Colonic mucosa (tissue), 4 donors: ENCODE data around the gene OPN4. TPM values are rescaled to one million over a fixed set of nuclear protein-coding genes. Genes with fewer than 3 reads are reported as not detected.

Source experiments
- DNase-seq: peaks from one replicate; pipeline ENCODE4 v3.0.0-alpha.2; 2020
- H3K27ac ChIP-seq: fragments of 200-600 bp; one replicate; pipeline ENCODE4 v1.8.0; 2021
- H3K27me3 ChIP-seq: fragments of 200-600 bp; one replicate; pipeline ENCODE4 v1.8.0; 2021
- H3K36me3 ChIP-seq: fragments of 200-600 bp; one replicate; pipeline ENCODE4 v1.8.0; 2021
- H3K4me1 ChIP-seq: fragments of 200-600 bp; one replicate; pipeline ENCODE4 v1.8.0; 2021; ENCODE audit warnings: mild to moderate bottlenecking
- H3K4me3 ChIP-seq: fragments of 200-600 bp; one replicate; pipeline ENCODE4 v1.8.0; 2021
- H3K9ac ChIP-seq, 2 donors: one replicate each; pipeline ENCODE4 v1.7.0; 2013; ENCODE audit warnings: control low read depth in 2 of 2, low read depth in 2 of 2, low read length in 2 of 2
- H3K9me3 ChIP-seq: fragments of 200-600 bp; one replicate; pipeline ENCODE4 v1.8.0; 2021
- intact Hi-C: fragments of 100-400 bp; cut with DNase I; formaldehyde crosslinking; loops from one replicate; pipeline ENCODE4 v1.14.1; 2022
- total RNA-seq, 2 donors: library from RNA; stranded (reverse); fragmentation: NEBNext Ultra II Directional in 1 of 2; extraction: Animal tissue kit (Norgen Biotek cat#: 25700) in 1 of 2; gene quantifications; one replicate each; pipeline ENCODE4 v1.2.1, GENCODE V29; 2021
- TF ChIP-seq, protein P1 (sequence below): fragments of 200-600 bp; IDR thresholded peaks from one replicate; pipeline ENCODE4 v1.8.0; 2022; ENCODE audit warnings: antibody characterized with exemption, mild to moderate bottlenecking
- donor health status: healthy.
- donor health status: DM: no; HTN: no; CAD: no.
- donor health status: DM: no; HTN: no; CAD: no.

OPN4 gene
- total RNA-seq, 2 donors from 2014 or later, result not detected

DNA sequence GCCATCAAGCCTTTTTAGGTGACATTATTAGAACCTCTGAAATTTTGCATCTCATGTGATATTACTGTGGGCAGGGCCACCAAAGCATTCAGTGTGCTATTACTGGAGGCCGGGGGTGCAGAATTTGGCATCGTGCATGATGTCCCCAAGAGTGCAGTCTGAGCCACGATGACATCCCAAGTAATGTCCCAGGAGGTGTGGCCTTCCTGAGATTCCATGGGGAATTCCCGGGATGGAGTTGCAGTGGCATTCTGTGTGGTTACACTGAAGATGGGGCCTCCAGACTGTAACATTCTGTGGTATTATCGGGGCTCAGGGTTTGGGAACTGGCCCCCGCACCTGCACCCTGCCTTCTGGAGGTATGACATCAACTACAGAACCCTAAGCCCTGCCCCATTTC lies 23.0 kb downstream of the OPN4 start:
- H3K9ac ChIP-seq, result no peak overlapping the region
- TF ChIP-seq, protein P1, sequence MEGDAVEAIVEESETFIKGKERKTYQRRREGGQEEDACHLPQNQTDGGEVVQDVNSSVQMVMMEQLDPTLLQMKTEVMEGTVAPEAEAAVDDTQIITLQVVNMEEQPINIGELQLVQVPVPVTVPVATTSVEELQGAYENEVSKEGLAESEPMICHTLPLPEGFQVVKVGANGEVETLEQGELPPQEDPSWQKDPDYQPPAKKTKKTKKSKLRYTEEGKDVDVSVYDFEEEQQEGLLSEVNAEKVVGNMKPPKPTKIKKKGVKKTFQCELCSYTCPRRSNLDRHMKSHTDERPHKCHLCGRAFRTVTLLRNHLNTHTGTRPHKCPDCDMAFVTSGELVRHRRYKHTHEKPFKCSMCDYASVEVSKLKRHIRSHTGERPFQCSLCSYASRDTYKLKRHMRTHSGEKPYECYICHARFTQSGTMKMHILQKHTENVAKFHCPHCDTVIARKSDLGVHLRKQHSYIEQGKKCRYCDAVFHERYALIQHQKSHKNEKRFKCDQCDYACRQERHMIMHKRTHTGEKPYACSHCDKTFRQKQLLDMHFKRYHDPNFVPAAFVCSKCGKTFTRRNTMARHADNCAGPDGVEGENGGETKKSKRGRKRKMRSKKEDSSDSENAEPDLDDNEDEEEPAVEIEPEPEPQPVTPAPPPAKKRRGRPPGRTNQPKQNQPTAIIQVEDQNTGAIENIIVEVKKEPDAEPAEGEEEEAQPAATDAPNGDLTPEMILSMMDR, result no peak
- intact Hi-C loops, result no loop called here
- no peak overlapping the region for H3K27ac ChIP-seq
- no peaks in the 10 kb centered on the region for H3K4me1 ChIP-seq
- no peaks in the 10 kb centered on the region for H3K27me3 ChIP-seq
- H3K36me3 ChIP-seq, result no peaks in the 10 kb centered on the region
- no peaks in the 10 kb centered on the region for H3K9me3 ChIP-seq
- no peak for DNase-seq
- H3K4me3 ChIP-seq, result no peak overlapping the region

GRCh38 chr10:86678999-86679792 lies 24.8 kb downstream of the OPN4 start:
- no peak overlapping the region for H3K4me3 ChIP-seq
- TF ChIP-seq, protein P1, result no peak
- no peaks in the 10 kb centered on the region for H3K9me3 ChIP-seq
- DNase-seq, result peak; percentile 41
- H3K27ac ChIP-seq, result no peak overlapping the region
- intact Hi-C loops, result no loop called here
- H3K27me3 ChIP-seq, result no peaks in the 10 kb centered on the region
- no peaks in the 10 kb centered on the region for H3K4me1 ChIP-seq
- no peaks in the 10 kb centered on the region for H3K36me3 ChIP-seq
- no peak overlapping the region for H3K9ac ChIP-seq

DNA sequence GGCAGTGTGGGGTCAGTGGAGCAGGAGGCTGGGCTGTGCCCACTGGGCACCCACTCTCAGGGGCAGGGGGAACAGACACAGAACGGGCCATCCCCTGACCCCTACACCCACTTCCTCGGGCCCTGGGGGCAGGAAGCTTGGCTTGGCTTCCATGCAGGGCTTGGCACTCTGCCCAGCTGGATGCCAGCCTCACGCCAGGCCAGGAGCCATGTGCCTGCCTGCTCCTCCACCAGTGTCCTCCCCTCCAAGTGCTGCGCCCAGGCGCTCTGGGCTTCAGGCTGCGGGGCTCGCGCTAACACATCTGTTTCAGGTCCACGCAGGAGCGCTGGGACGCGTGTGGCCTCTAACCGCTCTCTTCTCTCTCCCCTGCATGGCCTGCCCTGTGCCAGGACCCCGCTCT lies 26.7 kb downstream of the OPN4 start:
- H3K9ac ChIP-seq, result no peak overlapping the region
- intact Hi-C loops, result no loop called here
- no peak overlapping the region for H3K27ac ChIP-seq
- no peaks in the 10 kb centered on the region for H3K27me3 ChIP-seq
- H3K4me3 ChIP-seq, result no peak overlapping the region
- H3K9me3 ChIP-seq, result no peaks in the 10 kb centered on the region
- no peak for DNase-seq
- no peaks in the 10 kb centered on the region for H3K4me1 ChIP-seq
- no peaks in the 10 kb centered on the region for H3K36me3 ChIP-seq
- TF ChIP-seq, protein P1, result no peak

DNA sequence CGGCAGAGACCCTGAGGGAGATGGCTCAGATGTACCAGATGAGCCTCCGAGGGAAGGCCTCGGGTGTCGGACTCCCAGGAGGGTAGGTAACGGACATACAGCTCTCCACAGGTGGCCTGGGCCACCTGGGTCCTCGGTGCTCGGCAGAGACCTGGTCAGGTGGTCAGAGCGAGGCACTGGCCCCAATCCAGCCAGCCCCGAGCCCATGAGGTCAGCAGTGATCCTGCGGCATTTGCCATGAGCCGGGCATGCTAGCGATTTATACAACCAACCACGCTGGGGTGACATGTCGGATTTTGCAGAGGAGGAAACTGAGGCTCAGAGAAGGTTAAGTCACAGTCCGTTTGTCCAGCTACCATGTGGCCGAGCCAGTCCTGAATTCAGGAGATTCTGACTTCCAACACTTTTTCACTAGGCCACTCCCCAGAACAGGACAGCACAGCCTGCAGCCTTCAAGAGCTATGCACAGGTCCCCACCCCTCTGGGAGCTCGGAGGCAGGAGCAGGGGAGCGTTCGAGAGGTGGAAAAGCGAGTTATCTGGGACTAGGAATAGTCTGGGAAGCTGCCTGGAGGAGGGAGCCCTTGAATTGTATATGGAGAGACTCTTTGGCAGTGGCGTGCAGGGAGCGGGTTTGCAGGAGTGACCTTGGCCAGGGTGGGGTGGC lies 27.5 kb downstream of the OPN4 start:
- no peak overlapping the region for H3K4me3 ChIP-seq
- H3K36me3 ChIP-seq, result no peaks in the 10 kb centered on the region
- H3K9me3 ChIP-seq, result no peaks in the 10 kb centered on the region
- no peaks in the 10 kb centered on the region for H3K27me3 ChIP-seq
- no peak overlapping the region for H3K9ac ChIP-seq
- no peak for DNase-seq
- TF ChIP-seq, protein P1, result no peak
- intact Hi-C loops, result no loop called here
- H3K27ac ChIP-seq, result no peak overlapping the region
- no peaks in the 10 kb centered on the region for H3K4me1 ChIP-seq

GRCh38 chr10:86682675-86683074 lies 28.3 kb downstream of the OPN4 start:
- no peak overlapping the region for H3K4me3 ChIP-seq
- no peaks in the 10 kb centered on the region for H3K36me3 ChIP-seq
- no peak overlapping the region for H3K27ac ChIP-seq
- DNase-seq, result no peak
- H3K27me3 ChIP-seq, result no peaks in the 10 kb centered on the region
- TF ChIP-seq, protein P1, result no peak
- intact Hi-C loops, result no loop called here
- no peak overlapping the region for H3K9ac ChIP-seq
- H3K4me1 ChIP-seq, result no peaks in the 10 kb centered on the region
- H3K9me3 ChIP-seq, result no peaks in the 10 kb centered on the region
